ENCODE results near the gene QDPR.

The QDPR gene

GRCh38 chr4:17526695-17527477 lies 15.0 kb upstream of the QDPR start:
- DNase-seq = no peak

GRCh38 chr4:17523662-17524061 lies 11.8 kb upstream of the QDPR start:
- DNase-seq = no peak

- DNase-seq = no peak
Measured at GRCh38 chr4:17521595-17521994, 9.7 kb upstream of the QDPR start.

GRCh38 chr4:17517664-17518063 lies 5.8 kb upstream of the QDPR start:
- DNase-seq = no peak

GRCh38 chr4:17516980-17517379 lies 5.1 kb upstream of the QDPR start:
- no peak for DNase-seq

- no peak for DNase-seq
Measured at GRCh38 chr4:17515445-17516407, 3.8 kb upstream of the QDPR start.

- no peak for DNase-seq
Measured at GRCh38 chr4:17514865-17515264, 3.0 kb upstream of the QDPR start, which contains the start of gene CLRN2. Gene CLRN2, plus strand, starts transcription at chr4:17515165. Its CDS starts 102 bp downstream, at chr4:17515267.

GRCh38 chr4:17512973-17513665 lies 1.2 kb upstream of the QDPR start:
- DNase-seq = no peak

- DNase-seq = peak; percentile 39
Measured at GRCh38 chr4:17511509-17511949, 361 bp downstream of the QDPR start.

- DNase-seq = no peak
Measured at GRCh38 chr4:17511051-17511450, 839 bp downstream of the QDPR start.

GRCh38 chr4:17510582-17510981 lies 1.3 kb downstream of the QDPR start:
- no peak for DNase-seq

GRCh38 chr4:17504081-17504480 lies 7.8 kb downstream of the QDPR start:
- DNase-seq = no peak

GRCh38 chr4:17502756-17503155 lies 9.1 kb downstream of the QDPR start:
- no peak for DNase-seq

- DNase-seq = no peak
Measured at GRCh38 chr4:17500574-17500973, 11.3 kb downstream of the QDPR start.

- no peak for DNase-seq
Measured at GRCh38 chr4:17497890-17498523, 13.9 kb downstream of the QDPR start.

- no peak for DNase-seq
Measured at GRCh38 chr4:17494258-17495190, 17.4 kb downstream of the QDPR start.

GRCh38 chr4:17493619-17494018 lies 18.3 kb downstream of the QDPR start:
- DNase-seq = no peak

- DNase-seq = no peak
Measured at GRCh38 chr4:17492876-17493275, 19.0 kb downstream of the QDPR start.

GRCh38 chr4:17492058-17492741 lies 19.7 kb downstream of the QDPR start:
- no peak for DNase-seq

GRCh38 chr4:17491196-17491595 lies 20.7 kb downstream of the QDPR start:
- no peak for DNase-seq

GRCh38 chr4:17490575-17491059 lies 21.3 kb downstream of the QDPR start:
- no peak for DNase-seq
